GM12878 (cell line): ENCODE results near the gene AP1G2. TPM values are rescaled to one million over a fixed set of nuclear protein-coding genes. Genes with fewer than 3 reads are reported as not detected.
A peak's percentile ranks its signal among the peaks of the same experiment; 100 is the strongest.

ENCODE experiments used
- BMI1 ChIP-seq: fragments of 450-650 bp; IDR thresholded peaks from 2 replicates; pipeline ENCODE4 v1.6.1; 2016; ENCODE audit warnings: mild to moderate bottlenecking, moderate library complexity, borderline replicate concordance
- EZH2 ChIP-seq: IDR thresholded peaks from 2 replicates; pipeline ENCODE4 v1.6.1; 2012; ENCODE audit warnings: low read depth, mild to moderate bottlenecking, control low read depth, inconsistent platforms, low read length, borderline replicate concordance; ENCODE audit not compliant: control insufficient read depth
- FOXK2 ChIP-seq: fragments of 450-650 bp; IDR thresholded peaks from 2 replicates; pipeline ENCODE4 v1.6.1; 2017; ENCODE audit warnings: mild to moderate bottlenecking, moderate library complexity
- HCFC1 ChIP-seq: fragments of 150-350 bp; IDR thresholded peaks from 2 replicates; pipeline ENCODE4 v1.6.1; 2014; ENCODE audit warnings: low read length
- HDGF ChIP-seq: fragments of 450-650 bp; IDR thresholded peaks from 2 replicates; pipeline ENCODE4 v1.6.1; 2016; ENCODE audit warnings: antibody characterized with exemption
- IKZF1 ChIP-seq: fragments of 450-650 bp; conservative IDR thresholded peaks from 2 replicates; pipeline ENCODE4 v1.6.1; 2017; ENCODE audit warnings: antibody characterized with exemption, mild to moderate bottlenecking
- KDM1A ChIP-seq: fragments of 200-600 bp; sonication (generic); IDR thresholded peaks from 2 replicates; pipeline ENCODE4 v1.6.1; 2016; ENCODE audit warnings: borderline replicate concordance
- MEF2A ChIP-seq: IDR thresholded peaks from 2 replicates; pipeline ENCODE4 v1.6.1; 2011; ENCODE audit warnings: low read depth, mild to moderate bottlenecking, low read length, moderate library complexity; ENCODE audit not compliant: insufficient read depth
- PML ChIP-seq: IDR thresholded peaks from 2 replicates; pipeline ENCODE4 v1.6.1; 2012; ENCODE audit warnings: low read length, inconsistent platforms
- RFX5 ChIP-seq: IDR thresholded peaks from 2 replicates; pipeline ENCODE4 v1.6.1; 2011; ENCODE audit warnings: low read depth, low read length, improper control_type of control experiment
- SIN3A ChIP-seq: IDR thresholded peaks from 2 replicates; pipeline ENCODE4 v1.6.1; 2012; ENCODE audit warnings: low read depth, low read length, improper control_type of control experiment
- SP1 ChIP-seq: IDR thresholded peaks from one replicate; pipeline ENCODE4 v1.6.1; 2011; ENCODE audit warnings: low read depth, low read length
- TBL1XR1 ChIP-seq: IDR thresholded peaks from 2 replicates; pipeline ENCODE4 v1.6.1; 2012; ENCODE audit warnings: low read depth, low read length, improper control_type of control experiment
- TCF3 ChIP-seq: IDR thresholded peaks from 2 replicates; pipeline ENCODE4 v1.6.1; 2012; ENCODE audit warnings: low read depth, mild to moderate bottlenecking, low read length, borderline replicate concordance; ENCODE audit not compliant: insufficient read depth
- ZZZ3 ChIP-seq: IDR thresholded peaks from 2 replicates; pipeline ENCODE4 v1.6.1; 2011; ENCODE audit warnings: low read depth; ENCODE audit not compliant: control insufficient read depth, insufficient read length
- polyA plus RNA-seq, 11 experiments: library from polyadenylated mRNA; depleted of rRNA in 4 of 11; unstranded in 6 of 11; stranded (reverse) in 5 of 11; fragments of >200 nt; fragmentation: Nextera tagmentation in 4 of 11; fragmentation: Illumina TruSeq in 1 of 11; extraction: Ambion mirVana in 4 of 11; extraction: Trizol in 1 of 11; gene quantifications; 1 replicate in 1 of 11; 2 replicates in 10 of 11; pipeline versions ENCODE4 v1.2.1 to v1.2.3, GENCODE V29; 2011 to 2016; ENCODE audit warnings: inconsistent platforms in 2 of 11, missing spikeins in 2 of 11, low read depth in 1 of 11
- total RNA-seq, 4 experiments: library from RNA; depleted of rRNA in 3 of 4; stranded (reverse); fragments of >200 nt in 3 of 4; fragmentation: Illumina TruSeq in 1 of 4; extraction: Trizol in 1 of 4; gene quantifications; 2 replicates each; pipeline versions ENCODE4 v1.2.1 to v1.2.3, GENCODE V29; 2013 to 2021
- TF ChIP-seq, protein P1 (sequence below): IDR thresholded peaks from 2 replicates; pipeline ENCODE4 v1.6.1; 2012; ENCODE audit warnings: low read length, inconsistent platforms
- TF ChIP-seq, protein P2 (sequence below): fragments of 450-650 bp; IDR thresholded peaks from 2 replicates; pipeline ENCODE4 v1.6.1; 2016; ENCODE audit warnings: mild to moderate bottlenecking
- TF ChIP-seq, protein P3 (sequence below): fragments of 450-650 bp; IDR thresholded peaks from 2 replicates; pipeline ENCODE4 v1.6.1; 2016; ENCODE audit warnings: mild to moderate bottlenecking
- TF ChIP-seq, protein P4 (sequence below): IDR thresholded peaks from 2 replicates; pipeline ENCODE4 v1.6.1; 2012; ENCODE audit warnings: low read depth, low read length, improper control_type of control experiment
- TF ChIP-seq, protein P5 (sequence below): fragments of 450-650 bp; IDR thresholded peaks from 2 replicates; pipeline ENCODE4 v1.6.1; 2017; ENCODE audit warnings: mild to moderate bottlenecking, low read depth, inconsistent platforms; ENCODE audit not compliant: poor library complexity, severe bottlenecking
- TF ChIP-seq, protein P6 (sequence below), 3 experiments: IDR thresholded peaks in 2 of 3; conservative IDR thresholded peaks in 1 of 3; 2 replicates each; pipeline ENCODE4 v1.5.1; 2011; ENCODE audit warnings: low read depth in 3 of 3, low read length in 3 of 3, mild to moderate bottlenecking in 3 of 3, control low read depth in 2 of 3, moderate library complexity in 2 of 3, inconsistent platforms in 1 of 3, mixed read lengths in 1 of 3; ENCODE audit not compliant: control insufficient read depth in 2 of 3, insufficient read depth in 1 of 3; ENCODE audit errors: extremely low read depth in 1 of 3

AP1G2 gene
- total and polyA plus RNA-seq, 10 of the 15 experiments (the other 5 are each of a cell fraction or from before 2014, with no cell fraction given) = 41.5 to 146 (median 103) TPM

DNA sequence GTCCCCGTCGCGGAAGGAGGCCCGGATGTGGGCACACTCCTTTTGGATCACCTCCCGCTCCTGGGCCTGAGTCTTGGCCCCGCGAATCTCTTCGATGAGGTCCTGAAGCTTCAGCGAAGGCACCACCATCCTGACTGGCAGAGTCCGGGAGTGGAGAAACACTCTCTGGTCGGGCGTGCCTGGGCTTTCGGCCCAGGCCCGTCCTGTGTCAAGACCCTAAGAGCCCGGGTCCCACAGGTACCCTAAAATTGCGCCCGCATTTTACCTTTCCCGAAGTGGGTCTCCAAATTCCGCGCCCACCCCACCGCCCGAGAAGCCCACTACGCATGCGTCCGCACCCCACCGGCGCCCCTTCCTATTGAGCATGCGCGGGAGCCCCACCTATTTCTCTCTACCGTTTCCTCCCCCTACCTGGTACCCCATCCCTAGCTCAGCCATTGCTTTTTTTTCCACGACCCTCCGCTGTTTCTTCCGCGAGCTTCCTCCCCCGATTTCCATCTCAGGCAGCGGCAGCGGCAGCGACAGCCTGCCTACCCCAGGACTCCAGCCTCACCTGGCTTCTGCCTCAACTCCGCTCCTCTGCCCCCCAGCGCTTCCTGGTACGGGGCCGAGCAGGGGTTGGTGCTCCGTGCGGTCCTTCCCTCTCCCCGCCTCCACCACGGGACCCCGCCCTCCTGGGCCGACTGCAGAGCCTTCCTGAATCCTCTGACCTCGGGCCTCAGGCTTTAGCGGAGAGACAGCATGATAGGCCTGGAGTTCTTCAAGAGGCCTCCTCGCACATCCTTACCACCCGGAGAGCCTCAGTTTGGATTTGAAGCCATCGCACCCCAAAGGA is at the start of gene AP1G2 (continued):
- TF ChIP-seq RFX5 = peak; percentile 50; the same call in 1 of the 2 replicates
- TF ChIP-seq SP1 = no peak
- TF ChIP-seq ZZZ3 = no peak
- TF ChIP-seq, protein P1, sequence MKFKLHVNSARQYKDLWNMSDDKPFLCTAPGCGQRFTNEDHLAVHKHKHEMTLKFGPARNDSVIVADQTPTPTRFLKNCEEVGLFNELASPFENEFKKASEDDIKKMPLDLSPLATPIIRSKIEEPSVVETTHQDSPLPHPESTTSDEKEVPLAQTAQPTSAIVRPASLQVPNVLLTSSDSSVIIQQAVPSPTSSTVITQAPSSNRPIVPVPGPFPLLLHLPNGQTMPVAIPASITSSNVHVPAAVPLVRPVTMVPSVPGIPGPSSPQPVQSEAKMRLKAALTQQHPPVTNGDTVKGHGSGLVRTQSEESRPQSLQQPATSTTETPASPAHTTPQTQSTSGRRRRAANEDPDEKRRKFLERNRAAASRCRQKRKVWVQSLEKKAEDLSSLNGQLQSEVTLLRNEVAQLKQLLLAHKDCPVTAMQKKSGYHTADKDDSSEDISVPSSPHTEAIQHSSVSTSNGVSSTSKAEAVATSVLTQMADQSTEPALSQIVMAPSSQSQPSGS = no peak
- no peak for TF ChIP-seq BMI1
- TF ChIP-seq HDGF = peak; percentile 91
- 0 out of 2 replicates have a peak, but pooled peaks have one; percentile 12 for TF ChIP-seq HCFC1
- TF ChIP-seq, protein P2, sequence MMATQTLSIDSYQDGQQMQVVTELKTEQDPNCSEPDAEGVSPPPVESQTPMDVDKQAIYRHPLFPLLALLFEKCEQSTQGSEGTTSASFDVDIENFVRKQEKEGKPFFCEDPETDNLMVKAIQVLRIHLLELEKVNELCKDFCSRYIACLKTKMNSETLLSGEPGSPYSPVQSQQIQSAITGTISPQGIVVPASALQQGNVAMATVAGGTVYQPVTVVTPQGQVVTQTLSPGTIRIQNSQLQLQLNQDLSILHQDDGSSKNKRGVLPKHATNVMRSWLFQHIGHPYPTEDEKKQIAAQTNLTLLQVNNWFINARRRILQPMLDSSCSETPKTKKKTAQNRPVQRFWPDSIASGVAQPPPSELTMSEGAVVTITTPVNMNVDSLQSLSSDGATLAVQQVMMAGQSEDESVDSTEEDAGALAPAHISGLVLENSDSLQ = 0 out of 2 replicates have a peak, but pooled peaks have one; percentile 44
- peak; percentile 49; the same call in 1 of the 2 replicates for TF ChIP-seq SIN3A
- peak; percentile 93 for TF ChIP-seq IKZF1
- TF ChIP-seq EZH2 = no peak
- TF ChIP-seq TBL1XR1 = no peak; the same call in 1 of the 2 replicates
- 0 out of 2 replicates have a peak, but pooled peaks have one; percentile 36 for TF ChIP-seq TCF3
- TF ChIP-seq, protein P3, sequence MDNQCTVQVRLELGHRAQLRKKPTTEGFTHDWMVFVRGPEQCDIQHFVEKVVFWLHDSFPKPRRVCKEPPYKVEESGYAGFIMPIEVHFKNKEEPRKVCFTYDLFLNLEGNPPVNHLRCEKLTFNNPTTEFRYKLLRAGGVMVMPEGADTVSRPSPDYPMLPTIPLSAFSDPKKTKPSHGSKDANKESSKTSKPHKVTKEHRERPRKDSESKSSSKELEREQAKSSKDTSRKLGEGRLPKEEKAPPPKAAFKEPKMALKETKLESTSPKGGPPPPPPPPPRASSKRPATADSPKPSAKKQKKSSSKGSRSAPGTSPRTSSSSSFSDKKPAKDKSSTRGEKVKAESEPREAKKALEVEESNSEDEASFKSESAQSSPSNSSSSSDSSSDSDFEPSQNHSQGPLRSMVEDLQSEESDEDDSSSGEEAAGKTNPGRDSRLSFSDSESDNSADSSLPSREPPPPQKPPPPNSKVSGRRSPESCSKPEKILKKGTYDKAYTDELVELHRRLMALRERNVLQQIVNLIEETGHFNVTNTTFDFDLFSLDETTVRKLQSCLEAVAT = peak; percentile 88
- TF ChIP-seq, protein P4, sequence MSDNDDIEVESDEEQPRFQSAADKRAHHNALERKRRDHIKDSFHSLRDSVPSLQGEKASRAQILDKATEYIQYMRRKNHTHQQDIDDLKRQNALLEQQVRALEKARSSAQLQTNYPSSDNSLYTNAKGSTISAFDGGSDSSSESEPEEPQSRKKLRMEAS = peak; percentile 76; the same call in 1 of the 2 replicates
- no peak for TF ChIP-seq KDM1A
- TF ChIP-seq PML = peak; percentile 92; the same call in 1 of the 2 replicates
- TF ChIP-seq MEF2A = no peak
- TF ChIP-seq, protein P5, sequence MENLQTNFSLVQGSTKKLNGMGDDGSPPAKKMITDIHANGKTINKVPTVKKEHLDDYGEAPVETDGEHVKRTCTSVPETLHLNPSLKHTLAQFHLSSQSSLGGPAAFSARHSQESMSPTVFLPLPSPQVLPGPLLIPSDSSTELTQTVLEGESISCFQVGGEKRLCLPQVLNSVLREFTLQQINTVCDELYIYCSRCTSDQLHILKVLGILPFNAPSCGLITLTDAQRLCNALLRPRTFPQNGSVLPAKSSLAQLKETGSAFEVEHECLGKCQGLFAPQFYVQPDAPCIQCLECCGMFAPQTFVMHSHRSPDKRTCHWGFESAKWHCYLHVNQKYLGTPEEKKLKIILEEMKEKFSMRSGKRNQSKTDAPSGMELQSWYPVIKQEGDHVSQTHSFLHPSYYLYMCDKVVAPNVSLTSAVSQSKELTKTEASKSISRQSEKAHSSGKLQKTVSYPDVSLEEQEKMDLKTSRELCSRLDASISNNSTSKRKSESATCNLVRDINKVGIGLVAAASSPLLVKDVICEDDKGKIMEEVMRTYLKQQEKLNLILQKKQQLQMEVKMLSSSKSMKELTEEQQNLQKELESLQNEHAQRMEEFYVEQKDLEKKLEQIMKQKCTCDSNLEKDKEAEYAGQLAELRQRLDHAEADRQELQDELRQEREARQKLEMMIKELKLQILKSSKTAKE = no peak
- TF ChIP-seq FOXK2 = peak; percentile 41
- TF ChIP-seq, protein P6, sequence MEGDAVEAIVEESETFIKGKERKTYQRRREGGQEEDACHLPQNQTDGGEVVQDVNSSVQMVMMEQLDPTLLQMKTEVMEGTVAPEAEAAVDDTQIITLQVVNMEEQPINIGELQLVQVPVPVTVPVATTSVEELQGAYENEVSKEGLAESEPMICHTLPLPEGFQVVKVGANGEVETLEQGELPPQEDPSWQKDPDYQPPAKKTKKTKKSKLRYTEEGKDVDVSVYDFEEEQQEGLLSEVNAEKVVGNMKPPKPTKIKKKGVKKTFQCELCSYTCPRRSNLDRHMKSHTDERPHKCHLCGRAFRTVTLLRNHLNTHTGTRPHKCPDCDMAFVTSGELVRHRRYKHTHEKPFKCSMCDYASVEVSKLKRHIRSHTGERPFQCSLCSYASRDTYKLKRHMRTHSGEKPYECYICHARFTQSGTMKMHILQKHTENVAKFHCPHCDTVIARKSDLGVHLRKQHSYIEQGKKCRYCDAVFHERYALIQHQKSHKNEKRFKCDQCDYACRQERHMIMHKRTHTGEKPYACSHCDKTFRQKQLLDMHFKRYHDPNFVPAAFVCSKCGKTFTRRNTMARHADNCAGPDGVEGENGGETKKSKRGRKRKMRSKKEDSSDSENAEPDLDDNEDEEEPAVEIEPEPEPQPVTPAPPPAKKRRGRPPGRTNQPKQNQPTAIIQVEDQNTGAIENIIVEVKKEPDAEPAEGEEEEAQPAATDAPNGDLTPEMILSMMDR (IDR thresholded peaks at IDR 0.05 in 2 of 3, conservative IDR thresholded peaks at IDR 0.05 in 1 of 3; ENCODE audit: control insufficient read depth in 2 of 3, extremely low read depth in 1 of 3, insufficient read depth in 1 of 3, low read depth in 3 of 3, low read length in 3 of 3) = no peak
